GM19328 (cell line): ENCODE measurements around the gene LAMA3.

Source experiments
- ATAC-seq: cut with Tn5 transposase; IDR thresholded peaks from one replicate; pipeline ENCODE4 v1.9.1; 2021; ENCODE audit warnings: mild to moderate bottlenecking, moderate library complexity; ENCODE audit not compliant: unreplicated experiment

LAMA3 gene

DNA sequence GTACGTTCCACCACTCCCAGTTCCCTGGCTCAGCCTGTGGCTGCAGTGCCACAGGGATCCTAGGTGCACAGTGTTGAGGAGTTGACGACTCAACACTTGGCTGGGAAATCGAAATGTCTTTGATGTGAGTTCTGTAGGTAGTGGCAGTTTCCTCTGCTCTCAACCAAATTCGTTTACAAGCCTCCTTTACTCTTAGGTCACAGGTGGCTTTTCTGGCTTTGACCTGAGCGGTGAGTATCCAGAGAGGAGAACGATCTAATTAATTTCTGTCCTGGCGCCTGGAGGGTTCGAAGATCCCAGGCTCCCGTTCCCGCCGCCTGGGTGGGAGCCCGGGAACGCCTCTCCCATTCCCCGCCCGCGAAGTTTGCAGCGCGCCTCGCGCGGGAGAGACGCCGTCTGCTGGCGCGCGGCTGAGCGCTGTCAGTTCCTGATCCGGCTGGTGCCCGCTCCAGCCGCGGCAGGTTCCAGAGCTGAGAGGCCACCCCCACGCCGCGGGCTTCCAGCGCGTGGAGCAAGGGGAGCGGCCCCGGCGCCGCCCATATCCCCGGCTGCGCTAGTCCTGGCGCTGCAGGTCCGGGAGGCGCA lies at the start of gene LAMA3:
Gene LAMA3, plus strand, starts transcription at position 423 of the 585 bp plus-strand sequence. CDS start 231 bp downstream, outside the sequence.
- ATAC-seq = no peak

GRCh38 chr18:23640052-23640451 lies 49.2 kb upstream of the LAMA3 start:
- ATAC-seq = no peak

DNA sequence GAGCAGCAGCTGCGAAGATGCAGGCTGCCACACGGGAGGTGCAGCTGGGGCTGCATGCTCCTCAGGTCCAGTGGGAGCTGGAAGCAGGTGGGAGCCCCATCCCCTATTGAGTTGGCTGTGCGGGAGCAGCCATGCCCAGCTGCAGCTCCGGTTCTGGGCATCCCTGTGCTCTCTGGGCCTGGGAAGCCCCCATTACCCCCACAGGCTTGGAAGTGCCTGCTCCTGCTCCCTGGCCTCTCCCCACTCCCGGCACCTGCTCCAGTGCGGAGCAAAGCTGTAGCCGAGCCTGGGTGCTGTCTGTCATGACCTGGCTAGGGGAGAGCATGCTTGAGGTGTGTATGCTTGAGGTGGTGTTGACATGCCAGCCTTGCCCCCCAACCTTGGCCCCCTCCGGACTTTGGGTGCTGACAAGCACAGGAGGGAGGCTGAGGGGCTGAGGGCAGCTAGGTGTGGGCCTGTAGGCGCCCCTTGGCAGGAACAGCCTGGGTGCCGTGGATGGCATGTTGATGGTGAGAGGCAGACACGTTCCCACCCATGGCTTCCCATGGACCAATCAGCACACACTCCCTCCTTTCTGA lies 48.0 kb upstream of the LAMA3 start:
- no peak for ATAC-seq

DNA sequence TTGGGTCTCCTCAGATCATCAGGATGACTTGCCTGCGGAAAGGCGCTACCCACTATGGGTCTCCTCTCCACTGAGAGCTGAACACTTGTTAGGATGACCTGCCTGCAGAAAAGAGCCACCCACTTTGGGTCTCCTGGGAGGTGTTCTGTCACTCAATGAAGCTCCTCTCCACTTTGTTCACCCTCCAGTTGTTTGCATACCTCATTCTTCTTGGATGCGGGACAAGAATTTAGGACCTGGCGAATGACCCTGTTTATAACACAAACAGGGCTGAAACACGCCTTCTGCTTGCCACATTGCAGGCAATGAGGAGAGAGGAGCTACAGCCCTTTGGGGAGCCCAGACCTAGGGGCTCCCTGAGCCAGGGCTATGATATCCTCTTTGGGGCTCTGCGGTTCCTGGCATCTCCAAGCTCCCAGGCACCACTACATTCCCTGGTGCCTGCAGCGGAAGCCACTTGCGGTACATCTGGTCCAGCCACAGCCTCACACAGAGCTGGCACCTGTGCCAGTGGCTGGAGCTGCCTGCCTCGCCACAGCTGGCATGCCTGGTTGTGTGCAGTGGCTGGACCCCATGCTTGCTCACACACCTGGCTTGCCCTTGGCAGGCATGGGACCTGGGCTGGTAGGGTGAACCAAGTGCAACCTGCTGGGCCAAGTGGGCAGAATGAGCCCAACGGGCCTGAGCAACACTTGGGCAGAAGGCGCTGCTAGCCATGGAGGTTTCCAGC lies 47.2 kb upstream of the LAMA3 start:
- ATAC-seq = no peak

GRCh38 chr18:23643815-23644490 lies 45.3 kb upstream of the LAMA3 start:
- ATAC-seq = no peak

DNA sequence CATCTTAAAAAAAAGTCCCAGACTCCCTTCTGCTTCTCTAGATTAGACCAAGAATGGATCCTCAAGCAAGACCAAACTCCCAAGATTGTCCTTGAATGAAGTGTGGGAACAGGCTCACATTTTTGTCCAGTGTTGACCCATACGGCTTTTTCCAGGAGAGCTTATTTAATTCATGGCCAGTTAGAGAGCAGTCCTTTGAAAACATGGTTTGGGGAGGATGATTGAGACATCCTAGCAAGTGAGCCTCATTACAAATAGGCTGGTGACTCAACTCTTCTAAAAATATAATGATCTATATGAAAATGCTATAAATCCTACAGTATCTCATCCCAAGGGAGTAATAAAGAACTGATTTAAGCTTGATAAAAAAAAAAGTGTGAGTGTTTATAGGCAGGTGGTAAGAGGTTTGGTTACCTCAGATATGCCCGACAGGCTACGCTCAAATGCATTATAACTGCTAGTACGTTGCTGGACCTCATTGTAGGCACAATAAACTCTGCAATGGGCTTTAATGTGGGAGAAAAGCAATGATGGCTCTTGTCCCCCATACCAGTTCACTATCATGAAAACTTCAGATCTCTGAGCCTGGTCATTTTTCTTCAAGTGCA lies 43.6 kb upstream of the LAMA3 start:
- no peak for ATAC-seq

DNA sequence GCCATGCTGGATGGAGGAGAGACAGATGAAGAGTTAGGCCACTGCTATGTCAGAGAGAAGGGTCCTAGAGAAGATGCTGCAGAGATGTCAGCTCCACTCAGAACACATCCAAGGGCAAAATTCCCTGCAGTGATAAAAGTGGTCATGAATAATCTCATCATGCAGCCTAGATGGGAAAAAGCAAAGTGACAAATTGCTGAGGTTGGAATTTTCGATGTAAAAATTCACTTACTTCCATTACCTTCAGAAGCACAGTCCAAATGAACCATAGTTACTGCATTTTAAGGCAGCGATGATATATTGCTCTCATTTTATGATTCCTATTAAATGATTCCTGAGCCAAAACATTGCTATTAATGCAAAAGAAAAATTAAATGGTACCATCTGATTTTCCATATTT lies 43.0 kb upstream of the LAMA3 start:
- ATAC-seq = no peak

- ATAC-seq = no peak
Observed at GRCh38 chr18:23648456-23648855, 40.8 kb upstream of the LAMA3 start.

GRCh38 chr18:23648940-23649607 lies 40.2 kb upstream of the LAMA3 start:
- no peak for ATAC-seq

DNA sequence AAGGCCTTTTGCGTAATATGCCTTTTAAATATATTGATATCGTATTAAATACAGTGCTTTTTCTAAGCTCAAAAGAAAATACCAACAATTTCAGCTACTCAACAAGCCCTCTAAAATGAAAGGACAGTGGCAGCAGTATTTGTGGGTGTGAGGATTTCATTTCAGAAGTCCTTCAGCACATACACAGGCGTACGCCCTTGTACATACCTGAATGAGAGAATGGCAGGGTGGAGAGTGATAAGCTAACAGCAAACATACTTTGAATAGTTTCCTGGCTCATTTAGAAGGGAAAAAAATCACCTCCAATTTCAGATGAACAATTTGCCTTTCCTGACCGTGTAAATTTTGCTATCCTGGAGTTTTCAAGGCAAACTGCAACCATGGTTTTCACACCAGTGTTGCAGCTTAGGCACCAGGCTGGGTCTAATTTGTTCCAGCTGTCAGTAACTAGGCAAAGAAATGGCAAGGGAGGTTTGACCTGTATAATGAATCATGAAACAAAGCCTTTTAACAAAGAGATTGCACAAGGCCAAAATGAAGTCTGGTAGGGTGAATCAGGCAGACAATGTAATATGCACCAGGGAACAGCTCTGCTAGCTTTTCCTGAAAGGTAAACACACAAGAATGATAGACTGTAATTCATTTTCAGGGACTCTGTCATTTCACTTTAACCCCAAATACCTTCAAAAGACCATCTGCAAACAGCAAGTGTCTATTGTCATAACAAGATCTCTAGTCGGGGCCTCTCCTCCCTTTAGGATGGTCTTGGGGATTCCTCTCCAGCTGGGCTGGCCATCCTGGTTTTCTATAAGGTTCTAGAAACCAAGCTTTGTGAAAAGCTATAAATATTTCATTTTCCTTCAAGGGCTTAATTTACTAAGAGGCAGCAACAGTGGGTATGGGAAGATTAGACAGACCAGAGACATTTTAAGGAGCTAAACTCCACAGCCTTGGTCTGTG lies 38.0 kb upstream of the LAMA3 start:
- ATAC-seq = no peak

GRCh38 chr18:23652232-23652631 lies 37.0 kb upstream of the LAMA3 start:
- ATAC-seq = no peak

GRCh38 chr18:23658285-23658684 lies 31.0 kb upstream of the LAMA3 start:
- ATAC-seq = no peak

GRCh38 chr18:23661735-23662308 lies 27.4 kb upstream of the LAMA3 start:
- no peak for ATAC-seq

DNA sequence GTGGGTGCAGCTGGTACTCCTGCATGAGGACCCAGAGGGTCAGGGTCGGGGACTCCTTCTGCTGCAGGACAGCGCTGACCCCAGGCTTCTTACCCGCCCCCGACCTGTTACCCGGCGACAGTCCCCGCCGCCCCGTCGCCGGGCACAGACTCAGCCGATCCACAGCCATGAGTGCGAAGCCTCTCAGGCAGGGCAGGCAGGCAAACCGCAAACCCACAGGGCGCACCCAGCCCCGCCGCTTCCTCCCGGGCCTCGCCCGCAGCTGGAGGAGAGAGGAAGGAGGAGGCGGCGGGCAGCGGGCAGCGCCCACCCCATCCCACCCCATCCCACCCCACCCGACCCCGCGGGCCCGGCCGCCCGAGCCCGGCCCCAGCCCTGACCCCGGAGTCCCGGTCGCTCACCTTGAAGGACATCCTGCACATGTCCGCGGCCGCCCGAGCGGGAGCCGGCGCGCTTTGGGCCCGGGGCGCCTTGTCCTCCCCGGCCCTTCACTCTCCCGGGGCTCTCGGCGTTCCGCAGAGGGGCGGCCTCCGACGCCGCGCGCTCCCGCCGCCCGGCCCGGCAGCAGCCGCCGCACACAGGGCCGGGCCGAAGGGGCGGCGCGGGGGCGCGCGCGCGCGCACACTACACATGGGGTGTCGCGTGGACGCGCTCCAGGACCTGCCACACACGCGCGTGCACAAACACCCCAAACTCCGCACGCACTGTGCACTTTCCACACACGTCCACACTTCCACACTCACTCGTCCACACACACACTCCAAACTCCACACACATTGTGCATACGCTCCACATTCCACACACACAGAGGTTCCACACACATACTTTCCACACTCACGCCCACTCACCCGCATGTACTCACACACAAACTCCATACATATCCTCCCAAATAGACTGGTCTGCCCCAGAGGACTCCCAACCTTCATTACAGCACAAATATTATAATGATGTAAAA lies 26.7 kb upstream of the LAMA3 start, which contains the start of gene ANKRD29:
Gene ANKRD29, minus strand, starts transcription at position 603 of the 955 bp plus-strand sequence. Its CDS starts 181 bp downstream, at position 422.
- no peak for ATAC-seq

DNA sequence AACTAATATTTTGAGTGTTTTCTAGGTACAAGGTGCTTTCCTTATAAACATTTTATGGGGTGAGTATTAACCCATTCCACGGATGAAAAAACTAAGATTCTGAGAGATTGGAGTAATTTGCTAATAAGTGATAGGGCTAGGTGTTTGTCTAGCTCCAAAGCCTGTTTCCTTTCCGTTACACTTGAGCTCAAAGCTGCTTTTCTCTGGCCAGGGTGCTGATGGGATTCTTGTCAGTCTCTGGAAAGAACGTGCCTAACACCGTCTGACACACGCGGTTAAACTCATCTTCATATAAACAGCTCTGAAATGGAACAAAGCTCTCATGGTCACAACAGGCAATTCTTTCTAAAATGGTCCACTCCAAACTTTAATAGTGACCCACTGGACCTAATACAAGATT lies 24.6 kb upstream of the LAMA3 start:
- ATAC-seq = no peak

- no peak for ATAC-seq
Observed at GRCh38 chr18:23667114-23667513, 22.1 kb upstream of the LAMA3 start.

DNA sequence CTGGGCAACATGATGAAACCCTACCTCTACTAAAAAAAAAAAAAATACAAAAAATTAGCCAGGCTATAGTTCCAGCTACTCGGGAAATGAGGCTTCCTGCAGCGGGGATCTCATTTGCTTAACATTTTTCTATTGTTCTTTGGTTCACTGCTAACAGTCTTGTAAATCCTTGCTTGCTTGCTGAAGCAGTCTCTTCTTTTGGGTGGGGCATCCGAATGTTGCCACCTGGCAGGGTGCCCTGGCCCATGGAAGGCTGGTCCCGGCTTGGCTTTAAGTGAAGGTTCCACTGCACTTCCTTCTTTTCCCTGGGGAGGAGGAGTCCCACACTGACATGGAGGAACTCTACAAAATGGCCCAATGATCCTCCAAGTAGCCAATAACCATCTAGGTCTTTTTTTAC lies 20.5 kb upstream of the LAMA3 start:
- no peak for ATAC-seq

DNA sequence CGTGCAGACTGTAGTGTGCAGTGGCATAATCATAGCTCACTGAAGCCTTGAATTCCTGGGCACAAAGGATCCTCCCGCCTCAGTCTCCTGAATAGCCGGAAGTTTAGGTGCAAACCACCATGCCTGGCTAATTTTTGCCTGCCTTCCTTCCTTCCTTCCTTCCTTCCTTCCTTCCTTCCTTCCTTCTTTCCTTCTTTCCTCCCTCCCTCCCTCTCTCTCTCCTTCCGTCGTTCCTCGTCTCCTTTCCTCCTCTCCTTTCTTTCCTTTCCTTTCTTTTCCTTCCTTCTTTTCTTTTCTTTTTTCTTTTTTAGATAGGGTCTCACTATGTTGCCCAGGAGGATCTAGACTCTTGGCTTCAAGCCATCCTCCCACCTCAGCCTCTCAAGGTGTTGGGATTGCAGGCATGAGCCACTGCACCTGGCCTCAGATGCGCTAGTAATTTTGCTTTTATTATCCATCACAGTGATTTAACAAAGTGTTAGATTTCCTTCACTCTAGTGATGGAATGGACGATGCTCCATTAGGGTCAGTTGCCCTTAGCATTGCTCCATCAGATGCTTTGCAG lies 20.0 kb upstream of the LAMA3 start:
- no peak for ATAC-seq
